ENCODE results near the gene AKAP8. TPM values are rescaled to one million over a fixed set of nuclear protein-coding genes. Genes with fewer than 3 reads are reported as not detected.

The AKAP8 gene
- total and polyA plus RNA-seq, 2 experiments from 2014 or later, result 18.6 to 22.9 TPM

DNA sequence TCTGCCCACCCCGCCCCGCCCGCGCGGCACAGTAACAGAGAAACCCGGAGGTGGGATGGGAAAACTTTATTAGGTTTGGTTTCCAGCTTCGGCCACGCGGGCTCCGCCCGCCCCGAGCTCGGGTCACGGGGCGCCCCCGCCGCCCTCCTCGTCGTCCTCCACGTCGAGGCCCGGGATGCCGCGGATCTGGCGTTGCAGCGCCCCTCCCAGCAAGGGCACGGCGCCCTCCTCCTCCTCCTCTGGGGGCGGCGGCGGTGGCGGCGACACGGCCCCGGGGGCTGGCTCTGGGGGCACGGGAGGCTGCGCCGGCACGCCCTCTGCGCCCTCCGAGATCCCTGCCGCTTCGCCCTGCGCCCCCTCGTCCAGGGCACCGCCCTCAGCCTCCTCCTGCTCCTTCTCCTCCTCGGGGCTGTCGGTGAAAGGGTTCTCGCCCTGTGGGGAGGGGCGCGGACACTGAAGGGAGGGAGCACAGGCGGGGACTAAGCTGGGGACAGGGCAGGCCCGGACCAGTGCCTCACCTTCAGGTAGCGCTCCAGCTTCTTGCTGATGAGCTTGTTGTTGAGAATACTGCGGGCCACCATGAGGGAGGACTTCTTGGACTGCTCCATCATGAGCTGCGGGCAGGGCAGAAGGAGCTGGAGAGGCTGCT lies 536 bp upstream of the AKAP8 start:
- H3K4me2 ChIP-seq, result peak overlapping the region; percentile 85
- H3K79me2 ChIP-seq, result peaks cover 44% of the 10 kb centered on the region
- WGBS (ENCODE audit: low lambda C conversion rate, missing lambda C conversion rate), result under 1% methylated on average over 22 of the region's 56 CpGs
- H3K27me3 ChIP-seq, result no peaks in the 10 kb centered on the region
- peaks cover 31% of the 10 kb centered on the region for H3K4me1 ChIP-seq (ENCODE audit: insufficient read depth)
- no peaks in the 10 kb centered on the region for H3K9me2 ChIP-seq (replicated peaks; ENCODE audit: insufficient read depth)
- peak overlapping the region; percentile 39 for H2AFZ ChIP-seq
- H3K27ac ChIP-seq, result peak overlapping the region; percentile 93
- H4K20me1 ChIP-seq (ENCODE audit: insufficient read depth, poor library complexity, severe bottlenecking), result peaks cover 36% of the 10 kb centered on the region
- H3K9me3 ChIP-seq (ENCODE audit: low read depth), result no peaks in the 10 kb centered on the region
- peak overlapping the region; percentile 62 for H3K4me3 ChIP-seq
- no peaks in the 10 kb centered on the region for H3K36me3 ChIP-seq (replicated peaks; ENCODE audit: insufficient read depth, low read depth)
- peak; percentile 75 for DNase-seq (ENCODE audit: low spot score)
- TF ChIP-seq, protein P1, sequence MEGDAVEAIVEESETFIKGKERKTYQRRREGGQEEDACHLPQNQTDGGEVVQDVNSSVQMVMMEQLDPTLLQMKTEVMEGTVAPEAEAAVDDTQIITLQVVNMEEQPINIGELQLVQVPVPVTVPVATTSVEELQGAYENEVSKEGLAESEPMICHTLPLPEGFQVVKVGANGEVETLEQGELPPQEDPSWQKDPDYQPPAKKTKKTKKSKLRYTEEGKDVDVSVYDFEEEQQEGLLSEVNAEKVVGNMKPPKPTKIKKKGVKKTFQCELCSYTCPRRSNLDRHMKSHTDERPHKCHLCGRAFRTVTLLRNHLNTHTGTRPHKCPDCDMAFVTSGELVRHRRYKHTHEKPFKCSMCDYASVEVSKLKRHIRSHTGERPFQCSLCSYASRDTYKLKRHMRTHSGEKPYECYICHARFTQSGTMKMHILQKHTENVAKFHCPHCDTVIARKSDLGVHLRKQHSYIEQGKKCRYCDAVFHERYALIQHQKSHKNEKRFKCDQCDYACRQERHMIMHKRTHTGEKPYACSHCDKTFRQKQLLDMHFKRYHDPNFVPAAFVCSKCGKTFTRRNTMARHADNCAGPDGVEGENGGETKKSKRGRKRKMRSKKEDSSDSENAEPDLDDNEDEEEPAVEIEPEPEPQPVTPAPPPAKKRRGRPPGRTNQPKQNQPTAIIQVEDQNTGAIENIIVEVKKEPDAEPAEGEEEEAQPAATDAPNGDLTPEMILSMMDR (IDR thresholded peaks at IDR 0.05; ENCODE audit: poor library complexity), result no peak
- no peak for TF ChIP-seq EZH2phosphoT487 (IDR thresholded peaks at IDR 0.05; ENCODE audit: low read depth, severe bottlenecking, unreplicated experiment)
- no peak for TF ChIP-seq EZH2 (IDR thresholded peaks at IDR 0.05; ENCODE audit: borderline replicate concordance)

DNA sequence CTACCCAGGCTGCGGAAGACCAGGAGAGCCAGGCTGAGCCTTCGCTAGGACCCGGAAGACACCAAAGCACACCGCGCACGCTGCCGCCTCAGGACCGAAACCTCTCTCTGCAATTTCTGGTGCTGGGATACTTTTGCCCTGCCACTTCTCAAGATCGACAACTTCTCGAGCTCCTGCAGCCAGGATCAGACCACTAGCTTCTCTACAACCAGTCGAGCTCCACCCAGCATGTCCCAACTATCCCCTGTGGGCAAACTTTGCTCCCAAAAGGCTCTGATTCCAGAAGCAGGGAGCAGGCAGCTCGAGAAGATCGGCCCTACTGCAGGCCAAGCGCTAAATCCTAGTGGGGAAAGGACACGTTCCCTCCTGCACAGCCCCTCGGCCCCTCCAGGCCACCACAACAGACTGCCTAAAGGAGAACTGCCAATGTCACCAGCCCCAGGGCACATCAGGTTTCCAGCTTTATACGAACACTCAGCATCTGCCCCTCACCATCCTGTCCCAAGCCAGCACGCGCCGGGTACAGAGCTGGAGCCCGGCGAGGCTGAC lies 979 bp downstream of the AKAP8 start:
- peaks cover 31% of the 10 kb centered on the region for H3K4me1 ChIP-seq (ENCODE audit: insufficient read depth)
- peak overlapping the region; percentile 98 for H3K27ac ChIP-seq
- H2AFZ ChIP-seq, result peak overlapping the region; percentile 17
- peaks cover 50% of the 10 kb centered on the region for H4K20me1 ChIP-seq (ENCODE audit: insufficient read depth, poor library complexity, severe bottlenecking)
- H3K79me2 ChIP-seq, result peaks cover 55% of the 10 kb centered on the region
- no peaks in the 10 kb centered on the region for H3K36me3 ChIP-seq (replicated peaks; ENCODE audit: insufficient read depth, low read depth)
- DNase-seq (ENCODE audit: low spot score), result peak; percentile 77
- TF ChIP-seq EZH2 (IDR thresholded peaks at IDR 0.05; ENCODE audit: borderline replicate concordance) (no peak), EZH2phosphoT487 (IDR thresholded peaks at IDR 0.05; ENCODE audit: low read depth, severe bottlenecking, unreplicated experiment) (no peak)
- TF ChIP-seq, protein P1 (IDR thresholded peaks at IDR 0.05; ENCODE audit: poor library complexity), result no peak
- H3K9me3 ChIP-seq (ENCODE audit: low read depth), result no peaks in the 10 kb centered on the region
- H3K4me2 ChIP-seq, result peak overlapping the region; percentile 88
- no peaks in the 10 kb centered on the region for H3K9me2 ChIP-seq (replicated peaks; ENCODE audit: insufficient read depth)
- WGBS (ENCODE audit: low lambda C conversion rate, missing lambda C conversion rate), result under 1% methylated on average over 22 of the region's 22 CpGs
- H3K4me3 ChIP-seq, result peak overlapping the region; percentile 38
- H3K27me3 ChIP-seq, result no peaks in the 10 kb centered on the region

DNA sequence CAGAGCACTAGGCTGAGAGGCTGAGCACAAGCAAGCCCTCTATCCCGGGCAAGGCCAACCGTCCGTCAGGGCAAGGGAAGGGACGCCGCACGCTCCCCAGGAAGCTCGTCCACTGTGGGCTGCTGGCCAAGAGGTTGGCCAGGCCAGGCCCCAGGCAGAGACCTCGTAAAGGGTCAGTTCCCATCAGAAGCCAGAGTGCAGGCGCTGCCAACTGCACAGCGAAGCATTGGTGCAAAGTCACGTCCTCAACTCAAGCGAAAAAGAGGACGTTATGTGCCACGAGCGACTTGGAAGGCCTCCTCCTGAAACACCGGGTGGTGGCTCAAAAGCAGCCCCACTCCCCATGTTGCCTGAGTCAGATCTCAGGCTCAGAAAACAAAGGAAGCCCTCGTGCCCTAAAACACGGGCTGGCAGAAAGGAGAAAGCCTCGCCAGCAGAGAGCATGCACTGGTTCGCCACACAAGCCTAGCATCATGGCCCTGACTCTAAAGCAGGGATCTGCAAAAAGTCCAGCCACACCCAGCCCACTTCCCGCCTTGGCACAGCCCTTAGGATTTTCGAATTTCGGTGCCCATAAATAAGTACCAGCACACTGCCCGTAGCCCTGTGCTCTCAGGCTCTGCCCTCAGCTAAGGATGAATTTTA lies 4.7 kb downstream of the AKAP8 start:
- Histone ChIP-seq H3K4me1 (ENCODE audit: insufficient read depth) (peaks cover 21% of the 10 kb centered on the region), H3K9me3 (ENCODE audit: low read depth) (no peaks in the 10 kb centered on the region), H3K27me3 (no peaks in the 10 kb centered on the region), H3K27ac (no peak overlapping the region), H2AFZ (no peak overlapping the region), H3K36me3 (replicated peaks; ENCODE audit: insufficient read depth, low read depth) (peaks cover 4% of the 10 kb centered on the region), H3K79me2 (peaks cover 82% of the 10 kb centered on the region), H3K4me2 (no peak overlapping the region), H3K4me3 (no peak overlapping the region), H4K20me1 (ENCODE audit: insufficient read depth, poor library complexity, severe bottlenecking) (peaks cover 60% of the 10 kb centered on the region), H3K9me2 (replicated peaks; ENCODE audit: insufficient read depth) (no peaks in the 10 kb centered on the region)
- TF ChIP-seq EZH2phosphoT487 (IDR thresholded peaks at IDR 0.05; ENCODE audit: low read depth, severe bottlenecking, unreplicated experiment) (no peak), EZH2 (IDR thresholded peaks at IDR 0.05; ENCODE audit: borderline replicate concordance) (no peak)
- TF ChIP-seq, protein P1 (IDR thresholded peaks at IDR 0.05; ENCODE audit: poor library complexity), result no peak
- no peak for DNase-seq (ENCODE audit: low spot score)
- WGBS (ENCODE audit: low lambda C conversion rate, missing lambda C conversion rate), result 94% methylated on average over 24 of the region's 24 CpGs
